ENCODE results near the gene TMEM115.

TMEM115 gene

GRCh38 chr3:50389414-50389767, 30.1 kb upstream of the TMEM115 start:
- DNase-seq (ENCODE audit: extremely low read depth, insufficient read length), result no peak
- Histone ChIP-seq H3K36me3 (ENCODE audit: control insufficient read depth, insufficient read depth, low read length) (no peaks in the 10 kb centered on the region), H3K27me3 (replicated peaks; ENCODE audit: control insufficient read depth, insufficient read depth, low read length) (peaks cover 7% of the 10 kb centered on the region), H3K4me3 (replicated peaks; ENCODE audit: low read depth, low read length) (no peak overlapping the region)
- no peak for TF ChIP-seq CTCF (IDR thresholded peaks at IDR 0.05; ENCODE audit: insufficient read depth, low read length, poor library complexity, severe bottlenecking)

- H3K27me3 ChIP-seq (replicated peaks; ENCODE audit: control insufficient read depth, insufficient read depth, low read length), result peaks cover 7% of the 10 kb centered on the region
- H3K4me3 ChIP-seq (replicated peaks; ENCODE audit: low read depth, low read length), result no peak overlapping the region
- H3K36me3 ChIP-seq (ENCODE audit: control insufficient read depth, insufficient read depth, low read length), result no peaks in the 10 kb centered on the region
- TF ChIP-seq CTCF (IDR thresholded peaks at IDR 0.05; ENCODE audit: insufficient read depth, low read length, poor library complexity, severe bottlenecking), result no peak
- DNase-seq (ENCODE audit: extremely low read depth, insufficient read length), result no peak
Observed at GRCh38 chr3:50388720-50389413, 29.5 kb upstream of the TMEM115 start.

- Histone ChIP-seq H3K36me3 (ENCODE audit: control insufficient read depth, insufficient read depth, low read length) (no peaks in the 10 kb centered on the region), H3K27me3 (replicated peaks; ENCODE audit: control insufficient read depth, insufficient read depth, low read length) (peaks cover 7% of the 10 kb centered on the region), H3K4me3 (replicated peaks; ENCODE audit: low read depth, low read length) (no peak overlapping the region)
- DNase-seq (ENCODE audit: extremely low read depth, insufficient read length), result no peak
- TF ChIP-seq CTCF (IDR thresholded peaks at IDR 0.05; ENCODE audit: insufficient read depth, low read length, poor library complexity, severe bottlenecking), result peak; percentile 58
Observed at GRCh38 chr3:50388016-50388719, 28.8 kb upstream of the TMEM115 start.

GRCh38 chr3:50385754-50386153, 26.4 kb upstream of the TMEM115 start:
- Histone ChIP-seq H3K4me3 (replicated peaks; ENCODE audit: low read depth, low read length) (no peak overlapping the region), H3K36me3 (ENCODE audit: control insufficient read depth, insufficient read depth, low read length) (no peaks in the 10 kb centered on the region), H3K27me3 (replicated peaks; ENCODE audit: control insufficient read depth, insufficient read depth, low read length) (peaks cover 7% of the 10 kb centered on the region)
- no peak for TF ChIP-seq CTCF (IDR thresholded peaks at IDR 0.05; ENCODE audit: insufficient read depth, low read length, poor library complexity, severe bottlenecking)
- DNase-seq (ENCODE audit: extremely low read depth, insufficient read length), result no peak

GRCh38 chr3:50383750-50384149, 24.4 kb upstream of the TMEM115 start:
- no peak for DNase-seq (ENCODE audit: extremely low read depth, insufficient read length)
- H3K4me3 ChIP-seq (replicated peaks; ENCODE audit: low read depth, low read length), result no peak overlapping the region
- no peak for TF ChIP-seq CTCF (IDR thresholded peaks at IDR 0.05; ENCODE audit: insufficient read depth, low read length, poor library complexity, severe bottlenecking)
- peaks cover 7% of the 10 kb centered on the region for H3K27me3 ChIP-seq (replicated peaks; ENCODE audit: control insufficient read depth, insufficient read depth, low read length)
- H3K36me3 ChIP-seq (ENCODE audit: control insufficient read depth, insufficient read depth, low read length), result no peaks in the 10 kb centered on the region

Measured in GM06990 (cell line).